Activated CD8-positive, alpha-beta memory T cell treated with anti-CD3 and anti-CD28 coated beads for 36 hours (primary cell): ENCODE data around the gene TARDBP. TPM values are rescaled to one million over a fixed set of nuclear protein-coding genes. Genes with fewer than 3 reads are reported as not detected.
"Not testable (repeated sequence)": the region's sequence is repeated elsewhere in the genome, so short reads cannot be mapped to it uniquely, and the experiment has no call there.

Source experiments
- CTCF ChIA-PET: fragments of 350-600 bp; sonication (Branson Sonifier 250); formaldehyde crosslinking; loops from one replicate; lab custom pipeline; 2021; ENCODE audit warnings: antibody characterized with exemption; lab: Charles Lee
- POLR2A ChIA-PET: fragments of 350-600 bp; sonication (Branson Sonifier 250); formaldehyde crosslinking; loops from one replicate; lab custom pipeline; 2021; ENCODE audit warnings: antibody characterized with exemption; lab: Charles Lee
- total RNA-seq, 2 experiments: library from RNA; stranded (reverse); gene quantifications; one replicate each; pipeline ENCODE4 v1.2.3, GENCODE V29; 2021

The TARDBP gene
- total RNA-seq, 2 experiments from 2014 or later = 203 to 212 TPM

DNA sequence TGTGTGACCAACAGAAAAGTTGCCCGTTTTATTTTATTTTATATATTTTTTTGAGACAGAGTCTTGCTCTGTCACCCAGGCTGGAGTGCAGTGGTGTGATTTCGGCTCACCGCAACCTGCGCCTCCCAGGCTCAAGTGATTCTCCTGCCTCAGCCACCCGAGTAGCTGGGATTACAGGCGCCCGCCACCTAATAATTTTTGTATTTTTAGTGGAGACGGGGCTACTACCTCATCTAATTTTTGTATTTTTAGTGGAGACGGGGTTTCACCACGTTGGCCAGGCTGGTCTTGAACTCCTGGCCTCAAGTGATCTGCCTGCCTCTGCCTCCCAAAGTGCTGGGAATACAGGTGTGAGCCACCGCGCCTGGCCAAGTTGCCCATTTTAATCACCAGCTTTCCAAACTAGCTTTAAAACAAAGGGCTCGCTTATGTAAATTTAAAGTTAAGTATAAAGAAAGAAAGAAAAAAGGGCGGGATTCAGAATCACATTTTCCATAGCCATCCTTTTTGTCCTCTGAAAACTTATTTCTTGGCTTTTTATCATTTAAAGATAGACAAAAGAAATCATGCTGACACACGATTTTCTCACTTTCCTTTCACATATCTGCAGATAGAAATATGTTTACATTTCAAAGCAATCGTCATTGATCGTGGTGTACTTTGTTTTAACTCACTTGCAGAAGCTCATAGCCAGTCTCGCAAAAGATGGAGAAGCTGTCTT is 24.7 kb downstream of the TARDBP start:
- POLR2A ChIA-PET = interaction anchor here (0.8 to 1.1 kb wide), 4 partner anchors 19 to 205 kb away, joined by 3 read pairs; partner anchors contain the start of gene SRM
- CTCF ChIA-PET = interaction anchor here (0.6 to 2.8 kb wide), 35 partner anchors 10 to 613 kb away, joined by 3 to 54 read pairs (median 4); partner anchors contain the start of genes EXOSC10, MTOR and SRM

DNA sequence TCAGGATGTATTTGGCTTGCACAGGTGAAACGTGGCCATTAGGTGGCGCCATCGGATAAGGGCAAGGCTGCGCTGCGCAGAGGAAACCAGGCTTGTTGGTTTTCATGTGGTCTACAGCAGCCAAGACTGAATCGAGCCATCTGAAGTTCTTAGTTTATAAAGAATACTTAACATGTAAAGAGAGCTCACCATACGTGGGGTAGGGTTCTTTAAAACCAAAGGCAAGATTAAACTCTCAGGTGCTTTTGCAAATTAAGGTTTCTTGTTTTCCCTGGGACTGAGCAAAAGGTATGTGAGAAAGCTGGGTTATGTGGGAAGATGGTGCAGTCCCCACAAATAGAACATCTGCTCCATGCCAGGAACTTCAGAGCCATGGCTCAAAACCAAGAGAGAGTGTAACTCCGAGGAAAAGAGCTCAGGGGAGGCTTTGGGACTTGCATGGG is 25.3 kb downstream of the TARDBP start:
- POLR2A ChIA-PET = interaction anchor here (0.6 to 1.2 kb wide), 8 partner anchors 15 to 559 kb away, joined by 3 to 5 read pairs (median 3); partner anchors contain the start of genes EXOSC10 and SRM
- CTCF ChIA-PET = interaction anchor here (0.6 to 2.8 kb wide), 38 partner anchors 11 to 612 kb away, joined by 3 to 54 read pairs (median 4); partner anchors contain the start of genes EXOSC10, MTOR and SRM

DNA sequence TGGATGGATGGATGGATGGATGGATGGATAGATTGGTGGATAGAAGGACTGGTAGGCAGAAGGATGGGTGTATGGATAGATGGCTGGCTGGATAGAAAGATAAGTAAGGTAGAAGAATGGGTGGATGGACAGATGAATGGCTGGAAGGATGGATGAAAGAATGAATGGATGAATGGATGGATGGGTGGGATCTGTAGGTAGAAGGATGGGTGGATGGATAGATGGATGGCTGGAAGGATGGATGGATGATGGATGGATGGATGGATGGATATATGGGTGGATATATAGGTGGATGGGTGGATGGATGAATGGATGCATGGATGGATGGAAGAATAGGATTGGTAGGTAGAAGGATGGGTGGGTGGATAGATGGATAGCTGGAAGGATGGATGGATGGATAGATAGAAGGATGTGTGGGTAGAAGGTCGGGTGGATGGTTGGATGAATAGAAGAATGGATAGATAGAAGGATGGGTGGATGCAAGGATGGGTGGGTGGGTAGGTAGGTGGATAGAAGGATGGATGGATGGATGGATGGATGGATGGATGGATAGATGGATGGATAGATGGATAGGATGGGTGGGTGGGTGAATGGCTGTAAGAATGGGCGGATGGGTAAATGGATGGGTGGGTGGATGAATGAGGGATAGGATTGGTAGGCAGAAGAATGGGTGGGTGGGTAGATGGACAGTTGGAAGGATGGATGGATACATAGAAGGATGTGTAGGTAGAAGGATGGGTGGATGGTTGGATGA is 27.1 kb downstream of the TARDBP start:
- ChIA-PET POLR2A (no interaction called here), CTCF (interaction anchor here (0.6 to 2.8 kb wide), 3 partner anchors 15 to 658 kb away, joined by 3 to 54 read pairs (median 15); no protein-coding TSS in a partner anchor)

DNA sequence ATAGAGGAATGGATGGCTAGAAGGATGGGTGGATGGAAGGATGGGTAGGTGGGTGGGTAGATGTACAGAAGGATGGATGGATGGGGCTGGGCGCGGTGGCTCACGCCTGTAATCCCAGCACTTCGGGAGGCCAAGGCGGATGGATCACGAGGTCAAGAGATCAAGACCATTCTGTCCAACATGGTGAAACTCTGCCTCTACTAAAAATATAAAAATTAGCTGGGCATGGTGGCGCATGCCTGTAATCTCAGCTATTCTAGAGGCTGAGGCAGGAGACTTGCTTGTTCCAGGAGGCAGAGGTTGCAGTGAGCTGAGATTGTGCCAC is 27.6 kb downstream of the TARDBP start:
- POLR2A ChIA-PET = not testable (repeated sequence)
- CTCF ChIA-PET = interaction anchor here (0.6 kb wide), 1 partner anchor 657 kb away, joined by 3 read pairs; no protein-coding TSS in a partner anchor

DNA sequence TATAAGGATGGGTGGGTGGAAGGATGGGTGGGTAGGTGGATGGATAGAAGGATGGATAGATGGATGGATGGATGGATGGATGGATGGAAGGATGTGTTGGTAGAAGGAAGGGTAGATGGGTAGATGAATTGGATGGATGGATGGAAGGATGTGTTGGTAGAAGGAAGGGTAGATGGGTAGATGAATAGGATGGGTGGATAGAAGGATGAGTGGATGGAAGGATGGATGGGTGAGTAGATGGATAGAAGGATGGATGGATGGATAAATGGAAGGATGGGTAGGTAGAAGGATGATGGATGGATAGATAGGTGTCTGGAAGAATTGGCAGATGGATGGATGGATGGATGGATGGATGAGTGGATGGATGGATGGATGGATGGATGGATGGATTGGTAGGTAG is 28.6 kb downstream of the TARDBP start:
- POLR2A ChIA-PET = no interaction called here

DNA sequence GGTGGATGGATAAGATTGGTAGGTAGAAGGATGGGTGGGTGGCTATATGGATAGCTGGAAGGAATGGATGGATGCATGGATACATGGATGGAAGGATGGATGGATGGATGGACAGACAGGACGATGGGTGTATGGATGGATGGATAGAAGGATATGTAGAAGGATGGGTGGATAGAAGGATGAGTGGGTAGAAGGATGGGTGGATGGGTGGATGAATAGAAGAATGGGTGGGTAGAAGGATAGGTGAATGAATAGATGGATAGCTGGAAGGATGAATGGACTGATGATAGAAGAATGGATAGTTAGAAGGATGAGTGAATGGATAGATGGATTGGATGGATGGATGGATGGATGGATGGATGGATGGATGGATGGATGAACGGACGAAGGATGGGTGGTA is 29.6 kb downstream of the TARDBP start:
- CTCF ChIA-PET = interaction anchor here (0.6 kb wide), 1 partner anchor 19 kb away, joined by 3 read pairs; no protein-coding TSS in a partner anchor
- POLR2A ChIA-PET = no interaction called here

More for the DNA sequence above, 28.6 kb downstream of the TARDBP start:
- CTCF ChIA-PET = no interaction called here

DNA sequence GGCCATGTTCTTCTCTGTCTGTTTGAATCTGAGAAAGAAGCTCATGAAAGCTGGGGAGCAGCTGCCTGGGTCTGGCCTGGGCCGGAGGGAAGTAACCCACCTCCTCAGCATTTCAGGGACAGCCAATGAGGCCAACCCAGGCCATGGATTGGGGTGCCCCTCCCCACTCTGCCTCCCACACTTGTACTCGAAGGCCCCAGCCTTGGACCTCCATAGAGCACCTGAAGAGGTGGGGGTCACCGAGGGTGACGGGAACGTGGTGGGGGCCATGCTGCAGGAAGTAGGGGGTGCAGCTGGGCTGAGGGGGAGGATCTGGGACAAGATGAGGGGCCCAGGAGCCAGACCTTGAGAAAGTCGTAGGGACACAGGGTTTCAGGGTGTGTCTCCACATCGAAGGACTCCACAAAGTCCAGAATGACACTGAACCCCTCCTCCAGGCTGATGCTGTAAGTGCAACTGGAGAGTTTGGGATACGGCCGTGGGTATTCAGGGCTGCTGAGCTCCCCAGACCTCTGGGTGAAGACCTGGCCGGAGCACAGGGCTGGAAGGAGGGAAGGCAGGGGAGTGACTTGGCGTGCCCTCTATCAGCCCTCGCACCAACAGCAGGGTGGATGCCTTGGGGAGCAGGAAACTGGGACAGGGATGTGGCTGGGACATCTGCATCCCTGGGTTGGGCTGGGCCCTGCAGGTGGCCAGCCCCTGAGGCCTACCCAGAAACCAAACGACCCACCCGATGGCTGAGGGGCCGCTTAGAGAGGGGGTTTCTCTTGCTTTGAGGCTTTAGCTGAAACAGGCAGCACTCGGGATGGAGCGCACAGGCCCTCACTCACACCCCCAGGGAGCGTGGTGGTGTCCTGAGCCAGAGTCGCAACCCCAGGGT is 30.8 kb downstream of the TARDBP start:
- POLR2A ChIA-PET = no interaction called here
- CTCF ChIA-PET = no interaction called here

DNA sequence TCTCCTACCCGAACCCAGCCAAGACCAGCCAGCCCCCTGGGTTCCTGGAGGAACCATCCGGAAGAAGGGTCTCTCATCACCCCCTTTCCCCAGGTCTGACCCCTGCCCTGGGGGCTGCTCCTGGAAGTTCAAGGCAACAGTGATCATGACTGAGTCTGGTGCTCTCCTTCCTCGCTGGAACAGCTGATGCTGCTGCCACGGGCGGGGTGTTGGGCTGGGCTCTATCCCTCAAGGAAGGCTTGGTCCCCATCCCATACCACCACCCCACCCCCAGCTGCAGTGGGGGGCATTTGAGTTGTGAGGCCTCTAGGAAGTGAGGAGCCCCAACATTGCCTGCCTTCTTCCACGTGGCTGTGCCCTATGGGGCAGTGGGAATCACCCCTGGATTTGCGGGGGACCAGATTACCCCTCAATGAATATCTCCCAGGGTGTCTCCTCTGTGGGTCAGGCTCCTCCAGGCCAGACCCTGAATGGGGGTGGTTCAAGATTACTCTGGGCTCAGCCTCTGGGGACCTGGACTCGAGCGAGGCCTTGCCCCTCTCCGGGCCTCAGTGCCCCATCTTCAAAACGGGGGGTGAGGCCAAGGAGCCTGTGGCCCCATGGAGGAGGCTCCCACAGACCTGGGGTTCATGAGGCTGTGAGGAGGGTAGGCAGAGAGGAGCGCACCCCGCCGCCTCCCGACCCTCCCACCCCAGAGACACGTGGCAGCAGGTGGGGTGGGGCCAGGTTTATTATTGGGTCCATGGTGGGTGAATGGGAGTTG is 31.8 kb downstream of the TARDBP start:
- POLR2A ChIA-PET = no interaction called here
- CTCF ChIA-PET = no interaction called here

DNA sequence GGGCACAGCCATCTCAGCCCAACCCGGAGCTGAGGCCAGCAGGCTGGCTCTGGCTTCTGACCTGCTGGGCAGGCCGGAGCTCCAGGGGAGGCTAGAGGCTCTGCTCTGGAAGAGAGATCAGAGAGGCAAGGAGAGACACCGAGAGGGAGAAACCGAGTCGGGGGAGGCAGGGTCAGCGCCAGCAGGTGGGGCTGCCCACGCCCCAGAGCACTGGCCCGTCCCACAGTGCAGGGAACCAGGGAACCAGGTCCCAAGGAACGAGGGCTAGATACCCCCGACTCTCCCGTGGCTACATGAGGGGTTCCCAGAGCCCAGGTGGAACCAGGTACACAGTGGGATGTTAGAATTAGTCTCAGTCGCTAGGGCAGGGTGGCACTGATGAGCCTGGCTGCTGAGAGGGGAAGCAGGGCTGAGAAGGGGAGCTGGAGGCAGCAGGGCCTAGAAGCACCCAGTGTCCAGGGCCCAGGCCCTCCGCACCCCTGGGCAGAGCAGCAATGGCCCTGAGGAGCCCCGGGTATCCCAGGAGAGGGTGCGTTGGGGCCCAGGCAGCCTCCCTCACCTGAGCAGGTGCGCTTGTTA is 32.5 kb downstream of the TARDBP start:
- ChIA-PET CTCF (no interaction called here), POLR2A (no interaction called here)

DNA sequence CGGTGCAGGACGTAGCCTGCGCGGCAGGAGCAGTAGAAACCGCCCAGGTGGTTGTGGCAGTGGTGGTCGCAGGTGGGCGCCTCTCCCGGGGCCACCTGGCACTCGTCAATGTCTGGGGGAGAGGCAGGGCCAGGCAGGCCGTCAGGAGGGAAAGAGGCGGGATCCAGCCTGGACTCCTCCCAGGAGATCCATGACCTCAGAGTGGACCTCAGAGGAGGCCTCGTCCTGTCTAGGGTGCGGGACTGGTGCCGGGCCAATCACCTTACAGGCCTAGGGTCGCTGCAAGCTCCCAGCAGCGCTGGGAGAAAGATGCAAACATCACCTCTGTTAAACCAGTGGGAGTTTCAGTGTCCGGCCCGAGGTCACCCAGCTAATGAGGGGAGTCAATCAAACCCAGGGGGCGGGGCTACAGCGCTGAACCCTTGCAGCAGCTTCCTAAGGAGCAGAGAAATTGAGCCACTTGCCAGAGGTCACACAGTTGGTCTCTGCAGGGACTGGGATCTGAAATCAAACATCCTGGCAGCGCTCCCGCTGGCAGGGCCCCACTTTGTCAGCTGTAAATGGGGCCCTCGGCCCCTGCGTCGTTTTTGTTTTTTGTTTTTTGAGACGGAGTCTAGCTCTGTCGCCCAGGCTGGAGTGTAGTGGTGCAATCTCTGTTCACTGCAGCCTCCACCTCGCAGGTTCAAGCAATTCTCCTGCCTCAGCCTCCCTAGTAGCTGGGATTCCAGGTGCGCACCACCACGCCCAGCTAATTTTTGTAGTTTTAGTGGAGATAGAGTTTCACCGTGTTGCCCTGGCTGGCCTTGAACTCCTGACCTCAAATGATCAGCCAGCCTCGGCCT is 33.2 kb downstream of the TARDBP start:
- ChIA-PET CTCF (interaction anchor here (0.6 kb wide), 1 partner anchor 12 kb away, joined by 5 read pairs; no protein-coding TSS in a partner anchor), POLR2A (no interaction called here)

DNA sequence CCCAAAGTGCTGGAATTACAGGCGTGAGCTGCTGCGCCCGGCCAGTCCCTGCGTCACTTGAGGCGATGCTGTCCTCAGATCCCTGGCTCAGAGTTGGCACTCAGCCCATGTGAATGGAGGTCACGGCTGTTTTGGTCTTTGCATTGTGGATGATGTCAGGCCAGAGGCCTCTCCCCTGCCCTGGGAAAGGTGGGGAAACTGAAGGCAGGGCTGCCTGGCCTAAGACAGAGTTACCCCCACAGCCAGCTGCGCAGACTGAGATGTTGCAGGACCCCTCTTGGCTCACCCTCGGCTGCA is 33.8 kb downstream of the TARDBP start:
- ChIA-PET CTCF (no interaction called here), POLR2A (no interaction called here)

DNA sequence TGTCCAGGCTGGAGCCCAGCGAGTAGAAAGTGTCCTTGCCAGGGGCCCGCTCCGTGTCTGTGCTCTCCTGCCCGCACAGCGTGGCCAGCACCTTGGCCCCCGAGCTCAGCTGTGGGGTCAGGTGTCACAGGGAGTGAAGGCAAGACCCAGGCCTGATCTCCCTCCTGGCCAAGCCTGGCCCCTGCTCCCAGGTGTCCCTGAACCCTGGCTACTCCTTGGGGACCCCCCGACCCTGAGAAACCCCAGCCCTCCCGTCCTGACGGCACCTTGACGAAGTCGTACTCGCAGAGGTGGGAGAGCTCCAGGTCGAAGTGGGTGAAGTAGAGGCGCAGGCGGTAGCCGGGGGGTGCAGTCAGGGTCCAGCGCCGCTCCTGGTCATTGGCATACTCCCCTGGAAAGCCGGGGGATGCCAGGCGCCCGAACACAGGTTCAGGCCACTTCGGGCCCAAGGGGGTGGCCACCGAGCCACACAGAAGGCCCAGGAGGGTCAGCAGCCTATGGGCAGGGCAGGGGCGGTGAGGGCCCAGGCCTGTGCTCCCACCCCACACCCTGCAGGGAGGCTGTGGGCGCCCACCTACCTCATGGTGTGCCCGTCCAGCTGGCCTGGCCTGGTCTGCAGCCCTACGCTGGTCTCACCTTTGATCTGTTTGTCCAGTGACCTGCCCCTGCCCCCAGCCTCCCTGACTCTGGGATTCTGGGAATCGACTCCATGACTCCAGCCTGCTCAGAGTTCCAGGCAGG is 34.3 kb downstream of the TARDBP start, which contains the start of gene MASP2:
TSS of gene MASP2 (minus strand) at position 615 of the 741 bp plus-strand sequence. CDS start at position 583, 32 bp downstream.
- CTCF ChIA-PET = no interaction called here
- POLR2A ChIA-PET = no interaction called here

DNA sequence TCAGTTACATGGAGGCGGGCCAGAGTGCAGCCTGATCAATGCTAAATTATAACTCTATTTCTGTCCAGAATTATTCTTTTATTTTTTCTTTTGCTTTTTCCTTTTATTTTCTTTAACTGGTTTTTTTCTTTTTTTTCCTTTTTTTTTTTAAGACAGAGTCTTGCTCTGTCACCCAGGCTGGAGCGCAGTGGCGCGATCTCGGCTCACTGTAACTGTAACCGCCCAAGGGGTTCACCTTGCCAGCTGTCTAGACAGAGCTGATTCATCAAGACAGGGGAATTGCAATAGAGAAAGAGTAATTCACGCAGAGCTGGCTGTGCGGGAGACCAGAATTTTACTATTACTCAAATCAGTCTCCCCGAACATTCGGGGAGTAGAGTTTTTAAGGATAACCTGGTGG is 38.7 kb downstream of the TARDBP start:
- POLR2A ChIA-PET = not testable (repeated sequence)
- CTCF ChIA-PET = interaction anchor here (9.1 kb wide), 1 partner anchor 13 kb away, joined by 54 read pairs; no protein-coding TSS in a partner anchor

DNA sequence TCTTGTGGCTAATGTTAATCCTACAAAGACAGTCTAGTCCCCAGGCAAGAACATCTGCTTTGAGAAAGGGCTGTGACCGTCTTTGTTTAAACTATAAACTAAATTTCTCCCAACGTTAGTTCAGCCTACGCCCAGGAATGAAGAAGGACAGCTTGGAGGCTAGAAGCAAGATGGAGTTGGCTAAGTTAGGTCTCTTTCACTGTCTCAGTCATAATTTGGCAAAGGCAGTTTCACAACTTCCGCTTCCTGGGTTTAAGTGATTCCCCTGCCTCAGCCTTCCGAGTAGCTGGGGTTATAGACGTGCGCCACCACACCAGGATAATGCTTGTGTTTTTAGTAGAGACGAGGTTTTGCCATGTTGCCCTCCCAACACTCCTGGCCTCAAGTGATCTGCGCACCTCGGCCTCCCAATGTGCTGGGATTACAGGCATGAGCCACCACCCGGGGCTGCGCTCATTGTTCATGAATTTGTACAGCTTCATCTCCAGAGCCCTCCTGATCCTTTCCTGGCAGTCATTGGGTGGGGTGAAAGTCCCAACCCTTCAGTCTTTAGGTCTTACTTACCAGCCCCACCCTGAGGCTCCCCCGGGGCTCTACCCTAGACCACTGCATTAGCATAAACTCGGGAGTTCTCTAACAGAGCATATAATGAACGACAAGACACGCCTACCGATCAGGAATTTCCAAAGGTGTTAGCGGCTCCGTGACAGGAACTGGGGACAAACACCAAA is 39.5 kb downstream of the TARDBP start:
- POLR2A ChIA-PET = interaction anchor here (0.6 to 1.6 kb wide), 4 partner anchors 9 to 27 kb away, joined by 3 to 5 read pairs (median 4); no protein-coding TSS in a partner anchor
- CTCF ChIA-PET = interaction anchor here (1.1 to 9.1 kb wide), 2 partner anchors 14 to 26 kb away, joined by 3 to 54 read pairs; no protein-coding TSS in a partner anchor
